ENCODE data around the gene TXNRD2. TPM values are rescaled to one million over a fixed set of nuclear protein-coding genes. Genes with fewer than 3 reads are reported as not detected.

The TXNRD2 gene
- total RNA-seq, 1 experiment from 2014 or later: 19.7 TPM

DNA sequence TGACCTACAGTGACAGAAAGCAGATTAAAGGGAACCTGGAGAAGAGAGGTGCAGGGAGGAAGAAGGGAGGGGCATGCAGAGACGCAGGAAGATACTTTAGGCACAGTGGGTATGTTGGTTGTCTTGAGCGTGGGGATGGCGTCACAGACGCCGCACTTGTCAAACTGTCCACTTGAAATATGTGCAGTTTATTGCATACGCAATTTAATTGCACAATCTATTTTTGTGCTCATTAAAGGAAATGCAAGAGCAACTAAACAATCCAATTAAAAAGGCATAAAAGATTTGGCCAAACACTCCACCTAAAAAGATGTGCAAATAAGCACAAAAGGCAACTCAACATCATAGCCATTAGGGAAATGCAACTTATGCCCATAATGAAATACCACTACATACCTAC is 103.7 kb downstream of the TXNRD2 start:
- no peak overlapping the region for H3K4me2 ChIP-seq (ENCODE audit: low read length)
- no peaks in the 10 kb centered on the region; the same call in none of the 2 replicates for H4K20me1 ChIP-seq (ENCODE audit: insufficient read depth)
- no peaks in the 10 kb centered on the region for H3K36me3 ChIP-seq (ENCODE audit: control insufficient read depth in 1 of 2, insufficient read depth in 2 of 2, low read length in 2 of 2)
- H3K27ac ChIP-seq (ENCODE audit: low read depth, low read length): no peak overlapping the region
- RAD21 ChIA-PET (ENCODE audit: low non-redundant PET in 1 of 2, low total read pairs in 2 of 2, uncharacterized antibody in 2 of 2, unreplicated experiment in 2 of 2): no interaction called here
- no peaks in the 10 kb centered on the region for H3K9me2 ChIP-seq (ENCODE audit: insufficient read depth)
- TF ChIP-seq ZNF274 (IDR thresholded peaks at IDR 0.05; ENCODE audit: low read depth, low read length) (no peak), EZH2 (IDR thresholded peaks at IDR 0.05) (no peak), FOSL1 (IDR thresholded peaks at IDR 0.05; ENCODE audit: low read depth) (no peak), EGR1 (IDR thresholded peaks at IDR 0.05; ENCODE audit: low read depth) (no peak), CEBPB (IDR thresholded peaks at IDR 0.05; ENCODE audit: low read depth) (no peak), POLR2AphosphoS5 (IDR thresholded peaks at IDR 0.05; ENCODE audit: low read depth, low read length) (no peak), CBX3 (IDR thresholded peaks at IDR 0.05; ENCODE audit: low read depth) (no peak), SP1 (IDR thresholded peaks at IDR 0.05; ENCODE audit: low read depth) (no peak), ELF1 (IDR thresholded peaks at IDR 0.05; ENCODE audit: borderline replicate concordance, low read depth) (no peak), SRF (IDR thresholded peaks at IDR 0.05; ENCODE audit: low read depth) (no peak), SIN3A (IDR thresholded peaks at IDR 0.05; ENCODE audit: low read depth) (no peak)
- TF ChIP-seq, protein P1, sequence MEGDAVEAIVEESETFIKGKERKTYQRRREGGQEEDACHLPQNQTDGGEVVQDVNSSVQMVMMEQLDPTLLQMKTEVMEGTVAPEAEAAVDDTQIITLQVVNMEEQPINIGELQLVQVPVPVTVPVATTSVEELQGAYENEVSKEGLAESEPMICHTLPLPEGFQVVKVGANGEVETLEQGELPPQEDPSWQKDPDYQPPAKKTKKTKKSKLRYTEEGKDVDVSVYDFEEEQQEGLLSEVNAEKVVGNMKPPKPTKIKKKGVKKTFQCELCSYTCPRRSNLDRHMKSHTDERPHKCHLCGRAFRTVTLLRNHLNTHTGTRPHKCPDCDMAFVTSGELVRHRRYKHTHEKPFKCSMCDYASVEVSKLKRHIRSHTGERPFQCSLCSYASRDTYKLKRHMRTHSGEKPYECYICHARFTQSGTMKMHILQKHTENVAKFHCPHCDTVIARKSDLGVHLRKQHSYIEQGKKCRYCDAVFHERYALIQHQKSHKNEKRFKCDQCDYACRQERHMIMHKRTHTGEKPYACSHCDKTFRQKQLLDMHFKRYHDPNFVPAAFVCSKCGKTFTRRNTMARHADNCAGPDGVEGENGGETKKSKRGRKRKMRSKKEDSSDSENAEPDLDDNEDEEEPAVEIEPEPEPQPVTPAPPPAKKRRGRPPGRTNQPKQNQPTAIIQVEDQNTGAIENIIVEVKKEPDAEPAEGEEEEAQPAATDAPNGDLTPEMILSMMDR (IDR thresholded peaks at IDR 0.05 in 2 of 3, conservative IDR thresholded peaks at IDR 0.05 in 1 of 3; ENCODE audit: borderline replicate concordance in 1 of 3, insufficient read depth in 1 of 3, low read depth in 2 of 3, low read length in 2 of 3): no peak
- TF ChIP-seq, protein P2, sequence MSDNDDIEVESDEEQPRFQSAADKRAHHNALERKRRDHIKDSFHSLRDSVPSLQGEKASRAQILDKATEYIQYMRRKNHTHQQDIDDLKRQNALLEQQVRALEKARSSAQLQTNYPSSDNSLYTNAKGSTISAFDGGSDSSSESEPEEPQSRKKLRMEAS (IDR thresholded peaks at IDR 0.05): no peak
- TF ChIP-seq, protein P3, sequence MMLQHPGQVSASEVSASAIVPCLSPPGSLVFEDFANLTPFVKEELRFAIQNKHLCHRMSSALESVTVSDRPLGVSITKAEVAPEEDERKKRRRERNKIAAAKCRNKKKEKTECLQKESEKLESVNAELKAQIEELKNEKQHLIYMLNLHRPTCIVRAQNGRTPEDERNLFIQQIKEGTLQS (IDR thresholded peaks at IDR 0.05): no peak
- TF ChIP-seq, protein P4, sequence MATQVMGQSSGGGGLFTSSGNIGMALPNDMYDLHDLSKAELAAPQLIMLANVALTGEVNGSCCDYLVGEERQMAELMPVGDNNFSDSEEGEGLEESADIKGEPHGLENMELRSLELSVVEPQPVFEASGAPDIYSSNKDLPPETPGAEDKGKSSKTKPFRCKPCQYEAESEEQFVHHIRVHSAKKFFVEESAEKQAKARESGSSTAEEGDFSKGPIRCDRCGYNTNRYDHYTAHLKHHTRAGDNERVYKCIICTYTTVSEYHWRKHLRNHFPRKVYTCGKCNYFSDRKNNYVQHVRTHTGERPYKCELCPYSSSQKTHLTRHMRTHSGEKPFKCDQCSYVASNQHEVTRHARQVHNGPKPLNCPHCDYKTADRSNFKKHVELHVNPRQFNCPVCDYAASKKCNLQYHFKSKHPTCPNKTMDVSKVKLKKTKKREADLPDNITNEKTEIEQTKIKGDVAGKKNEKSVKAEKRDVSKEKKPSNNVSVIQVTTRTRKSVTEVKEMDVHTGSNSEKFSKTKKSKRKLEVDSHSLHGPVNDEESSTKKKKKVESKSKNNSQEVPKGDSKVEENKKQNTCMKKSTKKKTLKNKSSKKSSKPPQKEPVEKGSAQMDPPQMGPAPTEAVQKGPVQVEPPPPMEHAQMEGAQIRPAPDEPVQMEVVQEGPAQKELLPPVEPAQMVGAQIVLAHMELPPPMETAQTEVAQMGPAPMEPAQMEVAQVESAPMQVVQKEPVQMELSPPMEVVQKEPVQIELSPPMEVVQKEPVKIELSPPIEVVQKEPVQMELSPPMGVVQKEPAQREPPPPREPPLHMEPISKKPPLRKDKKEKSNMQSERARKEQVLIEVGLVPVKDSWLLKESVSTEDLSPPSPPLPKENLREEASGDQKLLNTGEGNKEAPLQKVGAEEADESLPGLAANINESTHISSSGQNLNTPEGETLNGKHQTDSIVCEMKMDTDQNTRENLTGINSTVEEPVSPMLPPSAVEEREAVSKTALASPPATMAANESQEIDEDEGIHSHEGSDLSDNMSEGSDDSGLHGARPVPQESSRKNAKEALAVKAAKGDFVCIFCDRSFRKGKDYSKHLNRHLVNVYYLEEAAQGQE (IDR thresholded peaks at IDR 0.05; ENCODE audit: low read depth): no peak
- H3K9ac ChIP-seq (ENCODE audit: low read length): no peak overlapping the region
- POLR2A ChIA-PET: no interaction called here
- CTCF ChIA-PET: no interaction called here
- intact Hi-C loops (cut with micrococcal nuclease): no loop called here
- H3K27me3 ChIP-seq (ENCODE audit: insufficient read depth, low read length): no peaks in the 10 kb centered on the region
- BruUV-seq (replicated peaks): no TSS peak
- DNase-seq (ENCODE audit: low read depth, low spot score) (no peak), ATAC-seq (no peak)
- no peak overlapping the region for H2AFZ ChIP-seq (ENCODE audit: low read depth, low read length, poor library complexity, severe bottlenecking)
- 0 out of 2 replicates have a peak, but pooled peaks cover 5% of the 10 kb centered on the region for H3K79me2 ChIP-seq (ENCODE audit: insufficient read depth, low read length)
- no peak overlapping the region for H3K4me3 ChIP-seq (replicated peaks in 1 of 2; ENCODE audit: low read depth in 1 of 2, low read length in 2 of 2)
- peaks cover 0 to 5% of the 10 kb centered on the region in 2 experiments; a peak in 1 of 4 replicates for H3K4me1 ChIP-seq (ENCODE audit: control insufficient read depth in 1 of 2, insufficient read depth in 2 of 2, low read length in 2 of 2)
- no peaks in the 10 kb centered on the region for H3K9me3 ChIP-seq (ENCODE audit: control insufficient read depth in 1 of 2, insufficient read depth in 1 of 2, low read depth in 1 of 2, low read length in 2 of 2)

Data from HCT116 (cell line).